ENCODE results near the gene R3HDM2.
A peak's percentile ranks its signal among the peaks of the same experiment; 100 is the strongest.

R3HDM2 gene

DNA sequence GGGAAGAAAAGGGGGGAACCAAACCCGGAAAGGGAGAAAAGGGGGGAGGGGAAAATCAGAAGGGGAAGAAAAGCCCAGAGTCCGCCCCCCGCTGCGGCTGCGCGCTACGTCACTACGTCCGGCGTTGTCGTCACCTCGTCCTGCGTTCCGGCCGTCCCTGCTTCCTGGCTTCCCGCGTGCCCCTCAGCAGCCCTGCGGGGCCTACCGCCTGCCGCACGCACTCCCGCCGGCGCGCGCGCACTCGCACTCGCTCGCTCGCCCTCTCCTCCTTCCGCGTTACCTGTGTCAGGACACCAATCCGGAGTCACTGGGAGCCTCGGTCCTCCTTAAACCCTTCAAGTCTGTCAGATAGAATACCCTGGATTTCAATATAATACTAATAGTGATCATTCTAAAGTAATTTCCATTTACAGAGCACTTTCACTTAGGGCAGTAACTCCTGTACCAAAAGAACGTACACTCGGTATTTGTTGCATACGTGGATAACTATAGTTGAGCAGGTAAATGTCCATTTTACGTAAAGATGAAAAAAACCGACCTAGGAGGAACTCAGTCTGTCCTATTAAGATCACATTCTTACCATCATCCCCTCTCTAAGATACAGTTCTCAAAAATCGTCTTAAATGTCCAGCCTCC is at the start of gene R3HDM2:
Gene R3HDM2 (minus strand): TSS at position 113 of the 636 bp plus-strand sequence. CDS start 120,615 bp downstream, outside the sequence.
- peak; percentile 95 for DNase-seq

GRCh38 chr12:57479376-57480115 is 48.7 kb upstream of the R3HDM2 start, which contains the start of gene ARHGAP9:
TSS of gene ARHGAP9 (minus strand) at chr12:57479866. CDS start at chr12:57479406, 460 bp downstream.
- peak; percentile 41 for DNase-seq

GRCh38 chr12:57479043-57479375 is 48.2 kb upstream of the R3HDM2 start:
- DNase-seq: no peak

- DNase-seq: peak; percentile 37
Measured at GRCh38 chr12:57477710-57478681, 47.2 kb upstream of the R3HDM2 start.

- no peak for DNase-seq
Measured at GRCh38 chr12:57476993-57477709, 46.3 kb upstream of the R3HDM2 start.

DNA sequence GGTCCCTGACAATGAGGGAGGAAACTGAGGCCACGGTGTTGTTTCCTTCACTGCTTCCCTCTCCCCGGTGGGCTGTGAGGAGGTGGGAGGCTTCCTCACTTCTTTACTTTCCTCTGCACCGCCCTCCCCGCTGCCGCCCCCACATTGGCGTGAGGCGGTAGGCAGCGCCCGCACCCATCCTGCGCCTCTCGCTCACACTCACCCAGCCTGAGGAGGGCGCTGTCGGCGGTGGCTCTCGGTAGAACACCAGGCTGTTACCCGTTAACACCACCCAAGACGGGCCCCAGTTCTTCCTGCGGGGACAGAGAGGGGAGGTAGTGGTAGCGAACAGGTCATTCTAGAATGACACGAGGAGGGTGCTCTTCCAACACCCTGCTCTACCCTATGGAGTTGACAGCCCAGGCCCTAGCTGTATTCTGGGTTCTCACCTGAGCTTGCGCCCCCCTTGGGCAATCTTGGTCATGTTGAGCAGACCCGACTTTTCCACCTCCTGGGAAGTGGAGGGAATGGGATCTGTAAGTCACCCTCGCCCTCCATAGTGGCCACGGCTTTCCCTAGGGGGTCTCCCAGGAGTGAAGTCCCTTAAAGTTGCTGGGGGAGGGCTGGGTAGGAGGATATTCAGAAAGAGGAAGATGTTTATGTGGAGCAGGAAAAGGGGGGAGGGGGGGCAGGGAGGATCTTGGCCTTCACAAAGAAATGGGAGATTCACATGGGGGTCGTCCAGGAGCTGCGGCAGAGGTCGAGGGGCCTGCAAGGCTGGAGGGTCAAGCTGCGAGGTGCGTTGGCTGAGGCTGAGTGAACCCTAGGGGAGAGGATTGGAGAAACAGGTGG is 45.5 kb upstream of the R3HDM2 start:
- DNase-seq: peak; percentile 77

DNA sequence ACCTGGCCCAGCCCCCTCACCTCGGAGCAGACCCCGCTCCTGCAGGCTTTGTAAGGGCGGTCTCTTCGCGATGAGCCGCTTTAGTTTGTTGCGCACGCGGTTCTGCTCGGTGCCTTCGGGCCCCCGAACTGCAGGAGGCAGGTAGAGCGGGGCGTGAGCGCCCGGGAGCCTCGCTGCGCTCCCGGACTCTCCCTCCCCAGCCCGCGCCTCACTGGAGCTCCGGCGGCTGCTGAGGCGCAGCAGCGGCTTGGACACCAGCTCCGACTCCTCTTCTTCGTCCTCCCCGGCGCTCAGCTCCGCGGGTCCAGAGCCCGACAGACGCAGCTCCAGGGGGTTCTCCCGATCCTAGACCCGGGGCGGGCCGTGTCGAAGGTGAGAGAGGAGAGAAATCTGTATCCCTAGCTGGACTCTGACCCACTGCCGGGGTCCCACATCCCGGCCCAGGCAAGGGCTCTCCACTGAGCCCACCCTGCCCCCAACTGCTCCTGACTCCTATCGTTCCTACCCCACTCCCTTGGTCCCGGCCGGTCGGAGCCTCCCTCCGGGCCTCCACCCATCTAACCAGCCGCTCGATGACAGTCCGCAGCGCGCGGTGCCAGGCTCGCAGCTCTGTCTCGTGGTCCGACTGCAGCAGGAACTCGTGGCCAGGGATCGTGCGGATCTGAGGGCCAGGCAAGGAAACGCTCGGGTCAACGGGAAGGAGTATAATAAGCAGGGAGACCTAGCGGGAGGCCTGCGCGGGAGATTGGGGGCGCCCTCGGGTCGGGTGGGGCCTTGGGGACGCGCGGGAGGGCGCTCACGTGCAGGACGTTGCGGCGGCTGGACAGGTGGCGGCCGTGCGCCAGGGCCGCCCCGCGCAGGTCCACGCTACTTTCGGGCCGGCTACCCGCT is 44.7 kb upstream of the R3HDM2 start:
- no peak for DNase-seq

- DNase-seq: no peak
Measured at GRCh38 chr12:57474862-57475261, 44.0 kb upstream of the R3HDM2 start.

GRCh38 chr12:57474430-57474829 is 43.6 kb upstream of the R3HDM2 start:
- no peak for DNase-seq

- DNase-seq: no peak
Measured at GRCh38 chr12:57473886-57474285, 43.0 kb upstream of the R3HDM2 start.

- no peak for DNase-seq
Measured at GRCh38 chr12:57473392-57473791, 42.5 kb upstream of the R3HDM2 start.

DNA sequence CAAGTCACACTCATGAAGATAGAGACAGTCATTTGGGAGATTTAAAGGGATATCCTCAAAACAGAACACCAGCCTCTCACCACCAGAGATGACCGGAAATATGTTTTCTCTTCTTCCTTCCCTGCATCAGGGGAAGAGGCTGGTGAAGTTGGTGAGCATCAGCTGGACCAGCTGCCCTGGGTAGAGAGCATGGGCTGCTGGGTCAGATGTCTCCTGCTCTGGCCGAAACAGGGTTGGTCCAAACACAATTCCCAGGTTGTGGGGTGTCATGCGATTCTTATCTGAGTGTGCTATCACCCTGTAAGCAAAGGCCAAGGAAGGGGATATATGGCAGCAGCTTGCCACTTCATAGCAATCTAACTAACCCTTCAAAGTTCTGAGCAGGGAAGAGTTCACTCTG is 41.5 kb upstream of the R3HDM2 start:
- no peak for DNase-seq

- DNase-seq: no peak
Measured at GRCh38 chr12:57471661-57472060, 40.8 kb upstream of the R3HDM2 start.

DNA sequence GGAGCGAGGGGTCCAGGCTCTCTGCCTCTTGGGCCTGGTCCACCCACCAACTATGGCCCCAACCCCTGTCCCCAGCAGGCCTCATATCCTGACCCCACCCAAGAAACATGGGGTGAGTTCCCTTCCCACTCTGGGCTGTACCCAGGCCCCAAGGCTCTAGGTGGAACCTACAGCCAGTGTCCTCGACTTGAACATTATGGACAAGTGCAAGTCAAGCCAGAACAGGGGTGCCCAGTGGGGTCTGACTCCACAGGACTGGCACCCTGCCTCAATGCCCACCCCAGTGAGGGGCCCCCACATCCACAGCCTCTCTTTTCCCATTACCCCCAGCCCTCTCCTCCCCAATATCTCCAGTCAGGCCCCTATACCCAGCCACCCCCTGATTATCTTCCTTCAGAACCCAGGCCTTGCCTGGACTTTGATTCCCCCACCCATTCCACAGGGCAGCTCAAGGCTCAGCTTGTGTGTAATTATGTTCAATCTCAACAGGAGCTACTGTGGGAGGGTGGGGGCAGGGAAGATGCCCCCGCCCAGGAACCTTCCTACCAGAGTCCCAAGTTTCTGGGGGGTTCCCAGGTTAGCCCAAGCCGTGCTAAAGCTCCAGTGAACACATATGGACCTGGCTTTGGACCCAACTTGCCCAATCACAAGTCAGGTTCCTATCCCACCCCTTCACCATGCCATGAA is 40.3 kb upstream of the R3HDM2 start:
- no peak for DNase-seq

DNA sequence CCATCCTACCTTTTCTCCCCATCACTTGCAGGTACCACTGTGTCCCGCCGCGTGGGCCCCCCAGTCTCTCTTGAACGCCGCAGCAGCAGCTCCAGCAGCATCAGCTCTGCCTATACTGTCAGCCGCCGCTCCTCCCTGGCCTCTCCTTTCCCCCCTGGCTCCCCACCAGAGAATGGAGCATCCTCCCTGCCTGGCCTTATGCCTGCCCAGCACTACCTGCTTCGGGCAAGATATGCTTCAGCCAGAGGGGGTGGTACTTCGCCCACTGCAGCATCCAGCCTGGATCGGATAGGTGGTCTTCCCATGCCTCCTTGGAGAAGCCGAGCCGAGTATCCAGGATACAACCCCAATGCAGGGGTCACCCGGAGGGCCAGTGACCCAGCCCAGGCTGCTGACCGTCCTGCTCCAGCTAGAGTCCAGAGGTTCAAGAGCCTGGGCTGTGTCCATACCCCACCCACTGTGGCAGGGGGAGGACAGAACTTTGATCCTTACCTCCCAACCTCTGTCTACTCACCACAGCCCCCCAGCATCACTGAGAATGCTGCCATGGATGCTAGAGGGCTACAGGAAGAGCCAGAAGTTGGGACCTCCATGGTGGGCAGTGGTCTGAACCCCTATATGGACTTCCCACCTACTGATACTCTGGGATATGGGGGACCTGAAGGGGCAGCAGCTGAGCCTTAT is 39.6 kb upstream of the R3HDM2 start:
- no peak for DNase-seq

- no peak for DNase-seq
Measured at GRCh38 chr12:57469296-57470164, 38.7 kb upstream of the R3HDM2 start.

DNA sequence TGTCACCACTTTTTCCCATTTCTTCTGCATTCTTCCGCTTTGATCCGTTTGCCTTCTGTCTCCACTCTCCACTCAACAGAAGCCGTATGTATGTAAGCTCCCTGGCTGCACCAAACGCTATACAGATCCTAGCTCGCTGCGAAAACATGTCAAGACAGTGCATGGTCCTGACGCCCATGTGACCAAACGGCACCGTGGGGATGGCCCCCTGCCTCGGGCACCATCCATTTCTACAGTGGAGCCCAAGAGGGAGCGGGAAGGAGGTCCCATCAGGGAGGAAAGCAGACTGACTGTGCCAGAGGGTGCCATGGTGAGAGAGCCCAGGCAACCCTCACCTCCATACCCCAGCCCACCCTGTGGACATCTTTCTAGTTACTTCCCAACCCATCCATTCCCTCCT is 37.1 kb upstream of the R3HDM2 start:
- DNase-seq: no peak

- DNase-seq: no peak
Measured at GRCh38 chr12:57467212-57467874, 36.5 kb upstream of the R3HDM2 start.
